ENCODE results near the gene CROCC2. TPM values are rescaled to one million over a fixed set of nuclear protein-coding genes. Genes with fewer than 3 reads are reported as not detected.

CROCC2 gene
- total RNA-seq, 3 donors from 2014 or later: 0.07 to 0.19 TPM; not detected in 1

DNA sequence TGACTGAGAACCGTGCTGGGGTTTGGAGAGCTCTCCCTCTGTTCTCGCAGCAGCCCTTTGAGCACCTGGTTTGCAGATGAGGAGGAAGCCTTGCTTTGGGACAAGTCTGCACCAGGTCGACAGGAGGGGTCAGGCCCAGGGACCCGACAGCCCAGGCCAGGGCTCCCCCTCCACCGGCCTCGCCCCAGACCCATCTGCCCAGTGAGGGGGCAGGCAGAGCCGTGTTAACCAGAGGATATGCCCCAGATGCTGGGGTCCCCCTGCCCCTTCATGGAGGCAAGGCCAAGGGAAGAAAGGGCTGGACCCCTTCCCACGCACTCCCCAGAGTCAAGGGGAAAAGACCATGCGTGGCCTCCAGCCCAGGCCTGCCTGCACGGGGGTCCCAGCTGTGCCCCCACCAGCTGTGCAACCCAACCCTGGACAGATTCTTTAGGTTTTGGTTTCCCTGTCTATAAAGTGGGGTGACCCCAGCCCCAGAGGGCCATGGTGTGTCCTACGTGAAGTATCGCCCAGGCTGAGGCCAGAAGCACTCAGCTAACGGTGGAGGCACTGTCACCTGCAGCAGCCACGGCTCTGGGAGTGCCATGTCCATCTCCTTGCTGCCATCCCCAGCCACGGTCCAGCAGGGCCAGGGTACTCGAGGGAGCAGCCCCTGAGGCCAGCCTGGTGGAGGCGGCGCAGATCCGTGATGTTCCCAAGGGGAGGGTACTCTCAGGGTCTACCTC is 87.5 kb downstream of the CROCC2 start:
- TF ChIP-seq, protein P1, sequence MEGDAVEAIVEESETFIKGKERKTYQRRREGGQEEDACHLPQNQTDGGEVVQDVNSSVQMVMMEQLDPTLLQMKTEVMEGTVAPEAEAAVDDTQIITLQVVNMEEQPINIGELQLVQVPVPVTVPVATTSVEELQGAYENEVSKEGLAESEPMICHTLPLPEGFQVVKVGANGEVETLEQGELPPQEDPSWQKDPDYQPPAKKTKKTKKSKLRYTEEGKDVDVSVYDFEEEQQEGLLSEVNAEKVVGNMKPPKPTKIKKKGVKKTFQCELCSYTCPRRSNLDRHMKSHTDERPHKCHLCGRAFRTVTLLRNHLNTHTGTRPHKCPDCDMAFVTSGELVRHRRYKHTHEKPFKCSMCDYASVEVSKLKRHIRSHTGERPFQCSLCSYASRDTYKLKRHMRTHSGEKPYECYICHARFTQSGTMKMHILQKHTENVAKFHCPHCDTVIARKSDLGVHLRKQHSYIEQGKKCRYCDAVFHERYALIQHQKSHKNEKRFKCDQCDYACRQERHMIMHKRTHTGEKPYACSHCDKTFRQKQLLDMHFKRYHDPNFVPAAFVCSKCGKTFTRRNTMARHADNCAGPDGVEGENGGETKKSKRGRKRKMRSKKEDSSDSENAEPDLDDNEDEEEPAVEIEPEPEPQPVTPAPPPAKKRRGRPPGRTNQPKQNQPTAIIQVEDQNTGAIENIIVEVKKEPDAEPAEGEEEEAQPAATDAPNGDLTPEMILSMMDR (IDR thresholded peaks at IDR 0.05): no peak
- peak in 2 of 3 donors; percentile 21 to 45 for DNase-seq
- intact Hi-C loops (cut with DNase I, micrococcal nuclease): no loop called here
- Histone ChIP-seq H3K36me3 (ENCODE audit: low read depth) (no peaks in the 10 kb centered on the region), H3K9me3 (no peaks in the 10 kb centered on the region), H3K4me1 (ENCODE audit: low read depth) (peaks cover 4% of the 10 kb centered on the region), H3K4me3 (no peak overlapping the region)
- no peak for ATAC-seq

DNA sequence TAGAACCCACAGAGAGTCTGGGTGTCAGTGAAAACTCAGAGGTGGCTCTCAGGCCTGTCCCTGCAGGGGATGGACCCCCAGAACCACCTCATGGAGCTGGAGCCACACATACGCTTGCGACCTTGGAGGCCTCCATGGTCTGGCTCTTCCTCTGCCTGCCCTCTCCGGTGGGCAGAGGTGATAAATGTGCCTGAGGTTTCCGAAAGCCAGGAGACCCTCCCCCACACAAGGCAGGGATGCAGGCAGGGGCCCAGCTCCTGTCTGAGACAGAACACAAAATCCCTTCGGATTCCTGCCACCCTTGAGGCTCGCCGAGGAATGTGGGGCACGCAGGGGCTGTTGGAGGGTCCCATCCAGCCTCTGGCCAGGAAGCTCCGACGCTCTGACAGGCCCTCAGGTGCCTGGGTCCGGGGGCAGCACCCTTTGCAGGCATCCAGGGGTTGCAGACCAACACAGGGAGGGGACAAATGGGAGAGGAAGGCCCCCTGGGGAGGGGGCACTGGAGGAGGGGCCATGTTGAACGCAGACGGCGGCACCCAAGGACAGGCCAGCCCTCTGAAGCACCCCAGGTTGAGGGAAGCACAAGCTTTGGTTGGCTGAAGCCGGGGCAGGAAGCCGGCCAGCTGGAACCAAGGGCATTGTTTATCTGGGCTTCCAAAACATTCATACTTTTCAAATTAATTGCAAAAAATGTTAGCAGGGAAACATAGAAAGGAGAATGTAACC is 88.2 kb downstream of the CROCC2 start:
- TF ChIP-seq, protein P1 (IDR thresholded peaks at IDR 0.05): no peak
- ATAC-seq (no peak), DNase-seq (peak in 2 of 3 donors; percentile 24 to 46)
- no peaks in the 10 kb centered on the region for H3K36me3 ChIP-seq (ENCODE audit: low read depth)
- intact Hi-C loops (cut with DNase I, micrococcal nuclease): no loop called here
- no peak overlapping the region for H3K4me3 ChIP-seq
- peaks cover 6% of the 10 kb centered on the region for H3K4me1 ChIP-seq (ENCODE audit: low read depth)
- no peaks in the 10 kb centered on the region for H3K9me3 ChIP-seq

DNA sequence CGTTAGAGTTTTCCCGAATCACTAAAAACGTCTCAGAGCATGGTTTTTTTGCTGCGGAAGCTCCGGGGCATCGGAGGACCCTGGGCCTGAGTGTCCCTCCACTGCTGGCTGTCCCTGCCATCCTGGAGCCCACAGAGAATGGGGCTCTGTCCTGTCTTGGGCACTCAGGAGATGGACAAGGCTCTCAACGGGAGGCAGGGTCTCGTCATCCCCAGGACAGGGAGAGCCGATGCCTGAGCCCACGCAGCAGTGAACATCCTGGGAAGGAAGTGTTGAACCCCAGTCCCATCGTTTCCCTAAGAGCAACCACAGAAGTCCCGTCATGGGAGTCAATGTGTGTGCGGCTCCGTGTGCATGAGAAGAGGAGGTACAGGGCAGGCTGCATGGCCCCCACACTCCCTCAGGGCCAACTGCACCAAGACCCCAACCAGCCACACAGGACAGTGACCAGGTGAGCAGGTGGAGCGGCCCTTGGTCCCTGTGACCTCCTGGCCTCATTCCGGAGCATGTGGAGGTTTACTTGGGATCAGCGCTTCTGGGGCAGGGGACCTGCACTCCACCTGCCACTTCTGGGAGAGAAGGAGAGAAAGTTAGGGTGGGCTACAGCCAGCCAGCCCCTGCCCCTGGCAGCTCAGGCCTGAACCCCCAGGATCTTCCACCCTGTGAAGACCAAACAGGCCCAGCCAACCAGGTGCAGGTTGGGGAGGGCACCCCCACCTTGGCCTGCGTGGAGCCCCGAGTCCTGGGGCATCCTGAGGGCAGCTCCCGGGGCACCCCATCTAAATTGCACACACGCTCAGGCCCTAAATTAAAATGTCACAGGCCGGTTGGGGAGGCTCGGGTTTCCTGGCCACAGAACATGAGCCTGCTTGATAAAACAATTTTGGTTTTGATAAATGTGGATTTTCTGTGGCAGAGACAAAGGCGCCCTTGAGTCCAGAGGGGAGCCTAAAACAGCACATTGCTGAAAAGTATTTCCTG is 89.2 kb downstream of the CROCC2 start:
- H3K4me3 ChIP-seq: no peak overlapping the region
- DNase-seq (peak in 2 of 3 donors; percentile 16 to 45), ATAC-seq (no peak)
- no peaks in the 10 kb centered on the region for H3K36me3 ChIP-seq (ENCODE audit: low read depth)
- intact Hi-C loops (cut with DNase I, micrococcal nuclease): no loop called here
- TF ChIP-seq, protein P1 (IDR thresholded peaks at IDR 0.05): no peak
- peaks cover 7% of the 10 kb centered on the region for H3K4me1 ChIP-seq (ENCODE audit: low read depth)
- no peaks in the 10 kb centered on the region for H3K9me3 ChIP-seq

DNA sequence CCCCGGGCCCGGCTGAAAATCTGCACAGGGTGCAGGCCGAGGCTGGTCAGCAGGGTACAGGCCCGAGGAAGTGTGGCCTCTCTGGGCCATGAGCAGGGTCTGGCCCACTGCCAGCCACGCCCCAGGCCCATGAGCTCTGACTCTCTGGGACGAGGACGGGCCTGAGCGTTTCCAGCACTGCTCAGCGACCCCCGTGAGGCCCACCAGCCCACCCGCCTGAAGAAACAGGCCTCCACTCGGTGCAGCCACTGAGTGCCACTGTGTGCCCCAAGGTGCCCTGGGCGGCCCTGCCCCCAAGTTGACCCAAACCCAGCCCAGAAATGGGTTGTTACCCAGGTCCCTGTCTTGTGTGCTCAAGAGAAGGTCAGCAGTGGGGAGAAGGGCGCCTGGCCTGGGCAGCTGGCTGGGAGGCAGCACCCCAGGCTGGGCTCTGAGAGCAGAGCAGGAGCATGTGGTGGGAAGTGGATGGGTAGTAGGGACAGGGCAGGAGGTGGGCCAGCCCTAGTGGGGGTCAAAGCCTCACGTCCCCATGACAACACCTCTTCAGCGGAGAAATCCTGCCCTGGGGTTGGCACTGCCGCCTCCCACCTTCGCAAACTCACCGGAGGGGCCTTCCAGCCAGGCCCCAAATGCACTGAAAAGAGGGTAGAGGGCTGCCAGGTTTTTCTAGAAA is 90.2 kb downstream of the CROCC2 start:
- no peak overlapping the region for H3K4me3 ChIP-seq
- peaks cover 7% of the 10 kb centered on the region for H3K4me1 ChIP-seq (ENCODE audit: low read depth)
- no peaks in the 10 kb centered on the region for H3K36me3 ChIP-seq (ENCODE audit: low read depth)
- ATAC-seq (no peak), DNase-seq (peak in 1 of 3 donors; percentile 26)
- TF ChIP-seq, protein P1 (IDR thresholded peaks at IDR 0.05): no peak
- intact Hi-C loops (cut with DNase I, micrococcal nuclease): no loop called here
- H3K9me3 ChIP-seq: no peaks in the 10 kb centered on the region

DNA sequence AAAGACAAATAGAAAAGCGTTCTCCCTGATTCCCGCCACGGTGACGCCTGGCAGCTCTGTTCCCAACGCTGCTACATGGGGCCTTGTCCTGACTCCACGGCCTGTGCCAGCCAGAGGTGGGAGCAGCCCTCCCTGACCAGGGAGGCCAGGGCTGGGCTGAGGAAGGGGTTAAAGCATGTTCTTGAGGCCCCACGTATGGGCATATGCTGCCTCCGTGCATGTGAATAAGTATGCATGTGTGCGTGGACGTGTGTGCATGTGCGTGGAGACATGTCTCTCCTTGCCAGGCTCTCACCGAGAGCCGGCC is 90.7 kb downstream of the CROCC2 start:
- ATAC-seq (no peak), DNase-seq (peak in 1 of 3 donors; percentile 36)

More for the DNA sequence above, 90.7 kb downstream of the CROCC2 start:
- no peaks in the 10 kb centered on the region for H3K9me3 ChIP-seq
- H3K4me1 ChIP-seq (ENCODE audit: low read depth): peaks cover 7% of the 10 kb centered on the region
- H3K4me3 ChIP-seq: no peak overlapping the region
- TF ChIP-seq, protein P1 (IDR thresholded peaks at IDR 0.05): no peak
- intact Hi-C loops (cut with DNase I, micrococcal nuclease): no loop called here
- H3K36me3 ChIP-seq (ENCODE audit: low read depth): no peaks in the 10 kb centered on the region

Data from mucosa of descending colon (tissue), 3 donors.